Thyroid gland (tissue), 4 donors: ENCODE measurements around the gene RPS27L.
"Not testable (repeated sequence)": the region's sequence is repeated elsewhere in the genome, so short reads cannot be mapped to it uniquely, and the experiment has no call there.

Source experiments
- CTCF ChIP-seq, 6 experiments: fragments of 200-600 bp in 3 of 6; fragments of 450-650 bp in 3 of 6; sonication (generic) in 3 of 6; IDR thresholded peaks; one replicate each; pipeline ENCODE4 v1.5.1; 2016 to 2019; ENCODE audit warnings: antibody characterized with exemption in 6 of 6, mild to moderate bottlenecking in 2 of 6, inconsistent platforms in 1 of 6, moderate library complexity in 1 of 6
- POLR2A ChIP-seq, 2 donors: fragments of 450-650 bp; IDR thresholded peaks; one replicate each; pipeline ENCODE4 v1.6.1; 2017; ENCODE audit warnings: antibody characterized with exemption in 2 of 2, mild to moderate bottlenecking in 2 of 2, moderate library complexity in 1 of 2

GRCh38 chr15:63098901-63099300 lies 58.4 kb downstream of the RPS27L start:
- TF ChIP-seq CTCF, POLR2A (IDR thresholded peaks at IDR 0.05): not testable (repeated sequence)
